OCI-LY3 (cell line): ENCODE measurements around the gene OPALIN.

Experiments used
- H2AFZ ChIP-seq: fragments of 200-600, 300-600 bp; shearing (Covaris generic); 2 replicates; pipeline ENCODE4 v1.6.0; 2014; ENCODE audit warnings: antibody characterized with exemption, low read depth, low read length
- H3K27ac ChIP-seq: fragments of 200-600, 300-600 bp; sonication (generic); 2 replicates; pipeline ENCODE4 v1.5.1; 2014; ENCODE audit warnings: mild to moderate bottlenecking, low read length, moderate library complexity, mixed read lengths
- H3K27me3 ChIP-seq: fragments of 200-600, 300-600 bp; sonication (generic); 2 replicates; pipeline ENCODE4 v1.6.1; 2014; ENCODE audit warnings: low read depth, low read length, mixed read lengths
- H3K36me3 ChIP-seq: fragments of 200-600, 300-600 bp; sonication (generic); replicated peaks from 2 replicates; pipeline ENCODE3; 2014; ENCODE audit warnings: low read depth, low read length, mixed read lengths
- H3K4me1 ChIP-seq: fragments of 300-600, 200-600 bp; sonication (generic); 2 replicates; pipeline ENCODE4 v1.6.1; 2014; ENCODE audit warnings: low read length, mixed read lengths
- H3K4me2 ChIP-seq: fragments of 200-600, 300-600 bp; sonication (generic); 2 replicates; pipeline ENCODE4 v1.6.1; 2014; ENCODE audit warnings: low read length, mixed read lengths
- H3K4me3 ChIP-seq: fragments of 300-600, 200-600 bp; sonication (generic); 2 replicates; pipeline ENCODE4 v1.5.1; 2014; ENCODE audit warnings: antibody characterized with exemption, mild to moderate bottlenecking, low read length, moderate library complexity
- H3K79me2 ChIP-seq: fragments of 300-600, 200-600 bp; shearing (Covaris generic); 2 replicates; pipeline ENCODE4 v1.6.1; 2014; ENCODE audit warnings: mild to moderate bottlenecking, low read length, mixed read lengths
- H3K9ac ChIP-seq: fragments of 300-600, 200-600 bp; shearing (Covaris generic); 2 replicates; pipeline ENCODE4 v1.6.0; 2014; ENCODE audit warnings: mild to moderate bottlenecking, low read length, moderate library complexity
- H3K9me3 ChIP-seq: fragments of 200-600, 300-600 bp; shearing (Covaris generic); 2 replicates; pipeline ENCODE4 v1.6.1; 2014; ENCODE audit warnings: low read length, mixed read lengths; ENCODE audit not compliant: insufficient read depth
- H4K20me1 ChIP-seq: fragments of 200-600, 300-600 bp; sonication (generic); 2 replicates; pipeline ENCODE4 v1.6.1; 2016; ENCODE audit warnings: low read length, mixed read lengths; ENCODE audit not compliant: insufficient read depth
- EZH2phosphoT487 ChIP-seq: fragments of 200-600 bp; shearing (Covaris generic); IDR thresholded peaks from 2 replicates; pipeline ENCODE4 v1.6.1; 2018; ENCODE audit warnings: antibody characterized with exemption, mixed run types, low read depth
- TF ChIP-seq, protein P1 (sequence below): fragments of 200-600, 300-600 bp; sonication (generic); IDR thresholded peaks from 2 replicates; pipeline ENCODE4 v1.5.1; 2014; ENCODE audit warnings: antibody characterized with exemption, low read length, low read depth

Gene OPALIN

DNA sequence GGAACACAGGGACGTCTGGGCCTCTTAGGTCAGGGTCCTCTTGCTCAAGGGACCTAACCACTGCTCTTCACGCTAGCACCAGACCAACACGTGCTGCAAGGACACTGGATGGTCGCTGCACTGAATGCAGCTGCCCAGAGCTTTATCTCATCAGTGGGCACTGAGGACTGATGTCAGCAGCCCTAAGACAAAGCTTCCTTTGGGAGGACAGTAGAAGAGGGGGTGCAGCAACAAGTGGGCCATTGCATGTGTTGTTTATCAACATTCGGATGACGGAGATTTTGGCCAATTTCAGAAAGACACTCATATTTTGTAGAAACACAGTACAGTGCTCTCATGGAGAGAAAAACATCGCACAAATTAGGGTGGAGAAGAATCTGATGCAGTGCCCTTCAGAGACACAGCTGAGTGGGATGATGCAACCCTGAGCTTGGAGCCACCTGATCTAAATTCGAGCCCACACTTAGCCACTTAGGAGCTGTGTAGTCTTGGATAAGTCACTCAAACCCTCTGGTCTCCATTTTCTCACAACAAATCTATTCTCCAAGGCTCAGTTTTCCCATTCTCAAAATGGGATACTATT is 1.7 kb downstream of the OPALIN start:
- Histone ChIP-seq H3K36me3 (no peaks in the 10 kb centered on the region), H3K4me2 (no peak overlapping the region), H2AFZ (no peak overlapping the region), H3K9ac (no peak overlapping the region), H3K4me1 (no peaks in the 10 kb centered on the region), H3K27me3 (no peaks in the 10 kb centered on the region), H3K27ac (no peak overlapping the region), H3K79me2 (no peaks in the 10 kb centered on the region), H4K20me1 (no peaks in the 10 kb centered on the region), H3K9me3 (no peaks in the 10 kb centered on the region), H3K4me3 (no peak overlapping the region)
- TF ChIP-seq EZH2phosphoT487 = no peak
- TF ChIP-seq, protein P1, sequence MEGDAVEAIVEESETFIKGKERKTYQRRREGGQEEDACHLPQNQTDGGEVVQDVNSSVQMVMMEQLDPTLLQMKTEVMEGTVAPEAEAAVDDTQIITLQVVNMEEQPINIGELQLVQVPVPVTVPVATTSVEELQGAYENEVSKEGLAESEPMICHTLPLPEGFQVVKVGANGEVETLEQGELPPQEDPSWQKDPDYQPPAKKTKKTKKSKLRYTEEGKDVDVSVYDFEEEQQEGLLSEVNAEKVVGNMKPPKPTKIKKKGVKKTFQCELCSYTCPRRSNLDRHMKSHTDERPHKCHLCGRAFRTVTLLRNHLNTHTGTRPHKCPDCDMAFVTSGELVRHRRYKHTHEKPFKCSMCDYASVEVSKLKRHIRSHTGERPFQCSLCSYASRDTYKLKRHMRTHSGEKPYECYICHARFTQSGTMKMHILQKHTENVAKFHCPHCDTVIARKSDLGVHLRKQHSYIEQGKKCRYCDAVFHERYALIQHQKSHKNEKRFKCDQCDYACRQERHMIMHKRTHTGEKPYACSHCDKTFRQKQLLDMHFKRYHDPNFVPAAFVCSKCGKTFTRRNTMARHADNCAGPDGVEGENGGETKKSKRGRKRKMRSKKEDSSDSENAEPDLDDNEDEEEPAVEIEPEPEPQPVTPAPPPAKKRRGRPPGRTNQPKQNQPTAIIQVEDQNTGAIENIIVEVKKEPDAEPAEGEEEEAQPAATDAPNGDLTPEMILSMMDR = no peak

DNA sequence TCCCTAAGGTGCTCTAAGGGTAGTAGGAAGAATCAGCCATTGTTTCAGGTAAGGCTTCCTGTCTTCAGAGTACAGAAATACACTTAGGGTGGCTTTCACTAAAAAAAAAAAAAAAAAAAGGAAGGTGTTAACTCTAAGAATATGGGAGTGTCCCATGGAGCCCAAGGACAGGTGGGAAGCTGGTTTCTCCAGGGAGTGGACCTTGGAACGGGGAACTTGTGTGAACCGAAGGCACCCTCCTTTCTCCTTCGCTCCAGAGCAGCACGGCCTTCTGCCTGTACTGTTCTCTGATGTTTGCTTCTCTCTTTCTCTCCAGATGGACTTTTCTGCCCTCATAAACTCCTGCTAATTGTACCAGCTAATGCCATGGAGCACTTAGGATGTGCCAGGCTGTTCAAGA is 6.2 kb downstream of the OPALIN start:
- TF ChIP-seq, protein P1 = no peak
- TF ChIP-seq EZH2phosphoT487 = no peak
- no peak overlapping the region for H2AFZ ChIP-seq
- no peak overlapping the region for H3K9ac ChIP-seq
- H3K79me2 ChIP-seq = no peaks in the 10 kb centered on the region
- no peaks in the 10 kb centered on the region for H3K9me3 ChIP-seq
- no peak overlapping the region for H3K4me3 ChIP-seq
- no peaks in the 10 kb centered on the region for H3K4me1 ChIP-seq
- H3K27ac ChIP-seq = no peak overlapping the region
- H3K36me3 ChIP-seq = no peaks in the 10 kb centered on the region
- no peaks in the 10 kb centered on the region for H4K20me1 ChIP-seq
- H3K27me3 ChIP-seq = no peaks in the 10 kb centered on the region; the same call in 1 of the 2 replicates
- no peak overlapping the region for H3K4me2 ChIP-seq

DNA sequence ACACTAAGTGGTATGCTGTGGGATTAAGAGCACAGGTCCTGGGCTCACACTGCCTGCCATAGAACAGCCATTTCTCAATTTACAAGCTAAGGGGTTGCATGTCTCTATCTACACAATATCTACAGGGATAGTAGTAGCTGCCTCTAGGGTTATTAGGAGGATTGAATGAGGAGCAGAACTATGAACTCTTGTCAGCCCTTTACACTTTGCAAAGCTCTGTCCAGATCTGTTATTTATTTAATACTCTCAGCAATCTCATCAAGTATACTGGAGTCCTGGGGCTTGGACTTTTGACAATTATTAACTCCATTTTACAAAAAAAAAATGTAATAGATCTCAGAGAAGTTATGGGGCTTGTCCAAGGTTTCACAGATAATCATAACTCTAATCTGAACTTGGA is 6.8 kb downstream of the OPALIN start:
- H3K4me3 ChIP-seq = no peak overlapping the region
- TF ChIP-seq, protein P1 = no peak
- TF ChIP-seq EZH2phosphoT487 = no peak
- no peaks in the 10 kb centered on the region; the same call in 1 of the 2 replicates for H3K27me3 ChIP-seq
- H2AFZ ChIP-seq = no peak overlapping the region
- no peak overlapping the region for H3K9ac ChIP-seq
- H3K4me1 ChIP-seq = no peaks in the 10 kb centered on the region
- H4K20me1 ChIP-seq = no peaks in the 10 kb centered on the region
- no peaks in the 10 kb centered on the region for H3K9me3 ChIP-seq
- no peaks in the 10 kb centered on the region for H3K36me3 ChIP-seq
- no peaks in the 10 kb centered on the region for H3K79me2 ChIP-seq
- no peak overlapping the region for H3K4me2 ChIP-seq
- H3K27ac ChIP-seq = no peak overlapping the region

DNA sequence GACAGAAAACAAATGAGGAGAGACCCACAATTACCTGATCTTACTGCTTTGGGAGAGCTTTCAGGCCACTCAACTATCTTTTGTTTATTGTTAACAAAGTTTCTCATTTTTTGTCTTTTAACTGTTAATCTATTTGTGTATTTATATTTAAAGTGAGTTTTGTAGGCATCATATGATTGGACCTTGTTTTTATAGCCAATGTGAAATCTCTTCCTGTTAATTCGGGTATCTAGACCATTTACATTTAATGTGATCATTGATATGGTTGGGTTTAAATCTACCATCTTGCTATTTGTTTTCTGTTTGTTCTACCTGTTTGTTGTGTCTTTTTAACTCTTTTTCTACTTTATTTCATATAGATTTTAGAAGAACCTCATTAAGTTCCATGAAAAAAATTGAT is 12.5 kb downstream of the OPALIN start:
- Histone ChIP-seq H3K4me3 (no peak overlapping the region), H3K27me3 (no peaks in the 10 kb centered on the region; the same call in 1 of the 2 replicates), H2AFZ (no peak overlapping the region), H4K20me1 (no peaks in the 10 kb centered on the region), H3K4me2 (no peak overlapping the region), H3K4me1 (peaks cover 22% of the 10 kb centered on the region), H3K27ac (no peak overlapping the region), H3K9ac (no peak overlapping the region), H3K36me3 (no peaks in the 10 kb centered on the region), H3K79me2 (no peaks in the 10 kb centered on the region), H3K9me3 (peaks cover 10% of the 10 kb centered on the region; the same call in 1 of the 2 replicates)
- TF ChIP-seq, protein P1 = no peak
- no peak for TF ChIP-seq EZH2phosphoT487
